HCT116 (cell line): ENCODE results near the gene ZFP69B. TPM values are rescaled to one million over a fixed set of nuclear protein-coding genes. Genes with fewer than 3 reads are reported as not detected.

ENCODE experiments used
- ATAC-seq: fragments of 200-7000 bp; cut with Tn5 transposase; 2 replicates; pipeline ENCODE4 v1.9.1; 2020; ENCODE audit warnings: mild to moderate bottlenecking, moderate library complexity
- BruUV-seq: library from RNA; stranded (reverse); fragments of 400-500 nt; replicated peaks from 2 replicates; lab custom pipeline; 2021; lab: Mats Ljungman, UMichigan
- CTCF ChIA-PET: fragments of 300-600 bp; sonication (Branson Sonifier 250); formaldehyde crosslinking; loops from one replicate; lab custom pipeline; 2021; ENCODE audit warnings: antibody characterized with exemption; lab: Charles Lee
- POLR2A ChIA-PET: fragments of 300-600, 350-600 bp; sonication (Branson Sonifier 250); formaldehyde crosslinking; loops from one replicate; lab custom pipeline; 2021; ENCODE audit warnings: antibody characterized with exemption; lab: Charles Lee
- RAD21 ChIA-PET, 2 experiments: fragments of 300-600 bp; sonication (Branson Sonifier 250); formaldehyde crosslinking; loops; one replicate each; lab custom pipeline; 2023; ENCODE audit warnings: low total read pairs in 2 of 2; ENCODE audit not compliant: uncharacterized antibody in 2 of 2, unreplicated experiment in 2 of 2, low non-redundant PET in 1 of 2; lab: Charles Lee
- DNase-seq: peaks from one replicate; pipeline ENCODE4 v3.0.0-alpha.2; 2010; ENCODE audit warnings: low read depth, low spot score
- H2AFZ ChIP-seq: fragments of 200-600 bp; shearing (Covaris generic), sonication (generic); 2 replicates; pipeline ENCODE4 v1.6.1; 2017; ENCODE audit warnings: low read depth, mixed run types, mixed read lengths, antibody characterized with exemption, low read length; ENCODE audit not compliant: poor library complexity, severe bottlenecking
- H3K27ac ChIP-seq: 2 replicates; pipeline ENCODE4 v1.5.1; 2012; ENCODE audit warnings: low read depth, low read length
- H3K27me3 ChIP-seq: fragments of 200-600 bp; sonication (generic); 2 replicates; pipeline ENCODE4 v1.6.1; 2016; ENCODE audit warnings: mixed run types, low read length, mixed read lengths; ENCODE audit not compliant: insufficient read depth
- H3K36me3 ChIP-seq, 2 experiments: fragments of 200-500 bp in 1 of 2; fragments of 200-600 bp in 1 of 2; sonication (Bioruptor generic) in 1 of 2; sonication (generic) in 1 of 2; 2 replicates each; pipeline versions ENCODE4 v1.5.1 to v1.6.1; 2014 to 2016; ENCODE audit warnings: low read length in 2 of 2, inconsistent platforms in 1 of 2, mixed read lengths in 1 of 2, mixed run types in 1 of 2; ENCODE audit not compliant: insufficient read depth in 2 of 2, control insufficient read depth in 1 of 2
- H3K4me1 ChIP-seq, 2 experiments: fragments of 200-600 bp in 1 of 2; sonication (generic) in 1 of 2; 2 replicates each; pipeline versions ENCODE4 v1.5.1 to v1.6.1; 2012 to 2017; ENCODE audit warnings: low read length in 2 of 2, inconsistent platforms in 1 of 2, mild to moderate bottlenecking in 1 of 2, mixed read lengths in 1 of 2, mixed run types in 1 of 2, moderate library complexity in 1 of 2; ENCODE audit not compliant: insufficient read depth in 2 of 2, control insufficient read depth in 1 of 2
- H3K4me2 ChIP-seq: fragments of 200-600 bp; sonication (generic); 2 replicates; pipeline ENCODE4 v1.6.1; 2017; ENCODE audit warnings: mixed run types, low read length, mixed read lengths
- H3K4me3 ChIP-seq, 2 experiments: fragments of 200-600 bp in 1 of 2; sonication (generic) in 1 of 2; replicated peaks in 1 of 2; 2 replicates each; pipeline ENCODE4 v1.5.1; 2011 to 2016; ENCODE audit warnings: low read length in 2 of 2, control low read depth in 1 of 2, low read depth in 1 of 2, mild to moderate bottlenecking in 1 of 2, mixed read lengths in 1 of 2, mixed run types in 1 of 2
- H3K79me2 ChIP-seq: fragments of 200-600 bp; sonication (generic); 2 replicates; pipeline ENCODE4 v1.6.1; 2017; ENCODE audit warnings: mild to moderate bottlenecking, mixed run types, low read length, moderate library complexity, mixed read lengths; ENCODE audit not compliant: insufficient read depth
- H3K9ac ChIP-seq: fragments of 200-600 bp; sonication (generic); 2 replicates; pipeline ENCODE4 v1.6.1; 2016; ENCODE audit warnings: low read length, mixed read lengths
- H3K9me2 ChIP-seq: fragments of 200-600 bp; sonication (generic), shearing (Covaris generic); 2 replicates; pipeline ENCODE4 v1.6.1; 2017; ENCODE audit warnings: mixed run types, mild to moderate bottlenecking, moderate library complexity; ENCODE audit not compliant: insufficient read depth
- H3K9me3 ChIP-seq, 2 experiments: fragments of 200-500 bp in 1 of 2; fragments of 200-600 bp in 1 of 2; sonication (Bioruptor generic) in 1 of 2; sonication (generic) in 1 of 2; 2 replicates each; pipeline ENCODE4 v1.6.1; 2014 to 2017; ENCODE audit warnings: low read length in 2 of 2, mixed read lengths in 2 of 2, inconsistent platforms in 1 of 2, low read depth in 1 of 2, mild to moderate bottlenecking in 1 of 2, mixed run types in 1 of 2, moderate library complexity in 1 of 2; ENCODE audit not compliant: control insufficient read depth in 1 of 2, insufficient read depth in 1 of 2
- H4K20me1 ChIP-seq: fragments of 200-600 bp; sonication (generic), shearing (Covaris generic); 2 replicates; pipeline ENCODE4 v1.6.1; 2017; ENCODE audit warnings: mixed run types, mild to moderate bottlenecking, moderate library complexity; ENCODE audit not compliant: insufficient read depth
- ATF3 ChIP-seq: IDR thresholded peaks from 2 replicates; pipeline ENCODE4 v1.6.1; 2012
- CBX3 ChIP-seq: IDR thresholded peaks from 2 replicates; pipeline ENCODE4 v1.6.1; 2012; ENCODE audit warnings: low read depth
- CEBPB ChIP-seq: IDR thresholded peaks from 2 replicates; pipeline ENCODE4 v1.6.1; 2012; ENCODE audit warnings: low read depth
- CTCF ChIP-seq, 3 experiments: fragments of 200-600 bp in 1 of 3; sonication (generic) in 1 of 3; IDR thresholded peaks in 2 of 3; conservative IDR thresholded peaks in 1 of 3; 2 replicates each; pipeline ENCODE4 v1.5.1; 2012 to 2017; ENCODE audit warnings: low read depth in 2 of 3, low read length in 2 of 3, antibody characterized with exemption in 1 of 3, borderline replicate concordance in 1 of 3, control low read depth in 1 of 3, mild to moderate bottlenecking in 1 of 3, mixed read lengths in 1 of 3, mixed run types in 1 of 3, moderate library complexity in 1 of 3; ENCODE audit not compliant: insufficient read depth in 1 of 3
- ELF1 ChIP-seq: IDR thresholded peaks from 2 replicates; pipeline ENCODE4 v1.6.1; 2012; ENCODE audit warnings: low read depth, borderline replicate concordance
- EZH2phosphoT487 ChIP-seq: fragments of 200-600 bp; IDR thresholded peaks from 2 replicates; pipeline ENCODE4 v1.6.1; 2018; ENCODE audit warnings: antibody characterized with exemption, borderline replicate concordance
- FOSL1 ChIP-seq: IDR thresholded peaks from 2 replicates; pipeline ENCODE4 v1.6.1; 2012; ENCODE audit warnings: low read depth
- JUND ChIP-seq: IDR thresholded peaks from 2 replicates; pipeline ENCODE4 v1.6.1; 2012
- MAX ChIP-seq: IDR thresholded peaks from 2 replicates; pipeline ENCODE4 v1.6.1; 2012
- POLR2A ChIP-seq: IDR thresholded peaks from 2 replicates; pipeline ENCODE4 v1.7.0; 2011; ENCODE audit warnings: borderline replicate concordance; ENCODE audit not compliant: insufficient read depth, insufficient read length; ENCODE audit errors: extremely low read depth
- POLR2AphosphoS5 ChIP-seq: IDR thresholded peaks from 2 replicates; pipeline ENCODE4 v1.6.1; 2011; ENCODE audit warnings: mild to moderate bottlenecking, low read depth, low read length, moderate library complexity
- REST ChIP-seq: IDR thresholded peaks from 2 replicates; pipeline ENCODE4 v1.6.1; 2012; ENCODE audit warnings: low read depth
- SIN3A ChIP-seq: IDR thresholded peaks from 2 replicates; pipeline ENCODE4 v1.6.1; 2012; ENCODE audit warnings: low read depth
- SRF ChIP-seq: IDR thresholded peaks from 2 replicates; pipeline ENCODE4 v1.6.1; 2012; ENCODE audit warnings: low read depth
- TCF7L2 ChIP-seq: IDR thresholded peaks from 2 replicates; pipeline ENCODE4 v1.7.0; 2011; ENCODE audit warnings: borderline replicate concordance, inconsistent platforms; ENCODE audit not compliant: insufficient read depth, insufficient read length; ENCODE audit errors: extremely low read depth
- YY1 ChIP-seq: IDR thresholded peaks from 2 replicates; pipeline ENCODE4 v1.6.1; 2011; ENCODE audit warnings: low read length, low read depth, moderate library complexity, mild to moderate bottlenecking; ENCODE audit not compliant: insufficient replicate concordance; ENCODE audit errors: extremely low read depth
- ZFX ChIP-seq: fragments of 450-650 bp; IDR thresholded peaks from 2 replicates; pipeline ENCODE4 v1.6.1; 2017
- ZNF274 ChIP-seq: fragments of 200-500 bp; sonication (Bioruptor generic); IDR thresholded peaks from 2 replicates; pipeline ENCODE4 v1.6.1; 2014; ENCODE audit warnings: mild to moderate bottlenecking, low read depth, low read length, inconsistent platforms
- intact Hi-C: fragments of 100-400 bp; cut with micrococcal nuclease; formaldehyde crosslinking; loops from 2 replicates; pipeline ENCODE4 v1.10.0; 2022
- total RNA-seq: library from RNA; stranded (reverse); gene quantifications from one replicate; pipeline ENCODE4 v1.2.1, GENCODE V29; 2021; ENCODE audit not compliant: unreplicated experiment

Gene ZFP69B
- total RNA-seq, 1 experiment from 2014 or later, result 0.27 TPM

- Histone ChIP-seq H3K27ac (no peak overlapping the region), H3K9me3 (no peaks in the 10 kb centered on the region), H3K27me3 (no peaks in the 10 kb centered on the region), H3K36me3 (0 out of 4 replicates have a peak, but pooled peaks cover 0 to 2% of the 10 kb centered on the region in 2 experiments), H3K4me1 (no peaks in the 10 kb centered on the region), H3K9ac (no peak overlapping the region), H4K20me1 (no peaks in the 10 kb centered on the region), H3K9me2 (no peaks in the 10 kb centered on the region), H3K4me3 (no peak overlapping the region), H2AFZ (no peak overlapping the region), H3K4me2 (no peak overlapping the region), H3K79me2 (no peaks in the 10 kb centered on the region)
- no peak for TF ChIP-seq TCF7L2
- TF ChIP-seq ZFX, result no peak
- TF ChIP-seq SIN3A, result no peak
- TF ChIP-seq CBX3, result no peak
- TF ChIP-seq EZH2phosphoT487, result no peak
- TF ChIP-seq YY1, result no peak
- no peak for TF ChIP-seq CTCF (IDR thresholded peaks at IDR 0.05 in 2 of 3, conservative IDR thresholded peaks at IDR 0.05 in 1 of 3; ENCODE audit: borderline replicate concordance in 1 of 3, insufficient read depth in 1 of 3, low read depth in 2 of 3, low read length in 2 of 3)
- no peak for TF ChIP-seq SRF
- TF ChIP-seq ELF1, result no peak
- no peak for TF ChIP-seq FOSL1
- TF ChIP-seq MAX, result no peak
- no peak for TF ChIP-seq CEBPB
- TF ChIP-seq ZNF274, result no peak
- TF ChIP-seq POLR2AphosphoS5, result no peak
- TF ChIP-seq POLR2A, result no peak
- TF ChIP-seq JUND, result no peak
- no peak for TF ChIP-seq REST
- no peak for TF ChIP-seq ATF3
- ChIA-PET POLR2A (no interaction called here), RAD21 (no interaction called here), CTCF (no interaction called here)
- DNase-seq (no peak), ATAC-seq (no peak)
- BruUV-seq, result no TSS peak
- intact Hi-C loops, result no loop called here
These were observed 27.0 kb upstream of the ZFP69B start for GRCh38 chr1:40423264-40423642.
